Gastroesophageal sphincter (tissue), 4 donors: ENCODE results near the gene PCDH18. TPM values are rescaled to one million over a fixed set of nuclear protein-coding genes. Genes with fewer than 3 reads are reported as not detected.
A peak's percentile ranks its signal among the peaks of the same experiment; 100 is the strongest.
"Not testable (repeated sequence)": the region's sequence is repeated elsewhere in the genome, so short reads cannot be mapped to it uniquely, and the experiment has no call there.

ENCODE experiments used
- ATAC-seq: fragments of 150-250 bp; one replicate; pipeline ENCODE4 v1.9.1; 2016; ENCODE audit warnings: mild to moderate bottlenecking, moderate library complexity
- H3K27ac ChIP-seq, 4 donors: fragments of 200-600 bp; sonication (generic) in 3 of 4; 1 replicate in 3 of 4; 2 replicates in 1 of 4; pipeline ENCODE4 v1.5.1; 2016 to 2019
- H3K27me3 ChIP-seq: fragments of 200-600 bp; sonication (generic); one replicate; pipeline ENCODE4 v1.5.1; 2019
- H3K36me3 ChIP-seq, 2 donors: fragments of 200-600 bp; sonication (generic); one replicate each; pipeline ENCODE4 v1.5.1; 2019; ENCODE audit warnings: control low read depth in 1 of 2
- H3K4me1 ChIP-seq, 3 donors: fragments of 200-600 bp; sonication (generic); 1 replicate in 2 of 3; 2 replicates in 1 of 3; pipeline ENCODE4 v1.5.1; 2016 to 2019; ENCODE audit warnings: control low read depth in 2 of 3
- H3K4me3 ChIP-seq, 2 donors: fragments of 200-600 bp; sonication (generic); one replicate each; pipeline ENCODE4 v1.5.1; 2019; ENCODE audit warnings: mild to moderate bottlenecking in 1 of 2, moderate library complexity in 1 of 2
- H3K9me3 ChIP-seq, 3 donors: fragments of 200-600 bp; sonication (generic); one replicate each; pipeline ENCODE4 v1.5.1; 2017 to 2019; ENCODE audit warnings: control low read depth in 2 of 3
- EP300 ChIP-seq: sonication (generic); formaldehyde crosslinking; IDR thresholded peaks from one replicate; pipeline ENCODE4 v1.6.1; 2017; ENCODE audit warnings: antibody characterized with exemption, mild to moderate bottlenecking
- POLR2A ChIP-seq, 2 donors: fragments of 450-650 bp; IDR thresholded peaks; one replicate each; pipeline ENCODE4 v1.6.1; 2017; ENCODE audit warnings: antibody characterized with exemption in 2 of 2, mild to moderate bottlenecking in 2 of 2, moderate library complexity in 1 of 2
- POLR2AphosphoS5 ChIP-seq: sonication (generic); formaldehyde crosslinking; IDR thresholded peaks from one replicate; pipeline ENCODE4 v1.6.1; 2017; ENCODE audit warnings: antibody characterized with exemption
- WGBS, 2 donors: methylation state at CpG; one replicate each; pipeline ENCODE4 v1.1.5; 2018; ENCODE audit warnings: low coverage in 1 of 2; 5-methylcytosine and 5-hydroxymethylcytosine counted together
- total RNA-seq, 4 donors: library from RNA; depleted of rRNA; stranded (reverse); fragments of >200 nt; gene quantifications; one replicate each; pipeline ENCODE4 v1.1.0, GENCODE V29; 2016
- TF ChIP-seq, protein P1 (sequence below), 4 experiments: fragments of 200-600 bp in 2 of 4; fragments of 450-650 bp in 2 of 4; sonication (generic) in 1 of 4; IDR thresholded peaks; one replicate each; pipeline ENCODE4 v1.5.1; 2017 to 2019; ENCODE audit warnings: antibody characterized with exemption in 4 of 4, mild to moderate bottlenecking in 2 of 4, moderate library complexity in 2 of 4

PCDH18 gene
- total RNA-seq, 4 donors from 2014 or later: 31.2 to 75.5 (median 60.2) TPM

DNA sequence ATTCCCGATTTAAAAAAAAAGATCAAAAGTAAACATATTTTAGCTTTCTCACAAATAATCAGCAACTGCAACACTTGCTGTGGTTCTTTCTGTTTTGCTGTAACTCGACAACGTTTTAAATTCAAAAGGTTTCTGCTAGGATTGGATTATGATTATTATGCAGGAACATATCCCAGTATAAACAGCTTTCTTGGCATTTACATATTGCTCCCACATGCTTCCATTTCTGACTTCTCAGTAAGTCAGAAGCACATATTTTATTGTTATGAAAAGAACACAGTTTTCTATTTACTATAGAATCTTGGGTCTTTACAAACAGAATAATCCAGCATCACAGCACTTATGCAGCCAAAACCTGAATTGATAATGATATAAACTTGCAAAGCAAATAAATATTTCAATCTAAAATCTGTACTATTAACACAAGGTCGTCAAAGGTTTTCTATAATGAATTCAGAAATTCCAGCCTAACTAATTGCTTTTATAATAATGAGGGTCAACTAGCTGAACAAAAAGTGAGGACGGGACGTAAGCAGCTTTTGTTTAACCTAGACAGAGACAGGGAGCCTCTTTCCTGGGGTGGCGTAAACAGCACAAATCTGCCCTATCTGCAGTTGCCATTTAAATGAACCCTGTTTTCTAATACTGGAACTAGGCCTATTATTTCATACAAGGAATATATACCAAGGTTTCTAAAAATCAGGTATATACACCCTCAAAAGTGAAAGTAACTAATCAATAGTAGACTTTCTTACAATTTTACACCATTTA lies 9.8 kb upstream of the PCDH18 start:
- no peak for TF ChIP-seq EP300
- no peak for TF ChIP-seq POLR2AphosphoS5
- no peak for TF ChIP-seq POLR2A (IDR thresholded peaks at IDR 0.05)
- TF ChIP-seq, protein P1, sequence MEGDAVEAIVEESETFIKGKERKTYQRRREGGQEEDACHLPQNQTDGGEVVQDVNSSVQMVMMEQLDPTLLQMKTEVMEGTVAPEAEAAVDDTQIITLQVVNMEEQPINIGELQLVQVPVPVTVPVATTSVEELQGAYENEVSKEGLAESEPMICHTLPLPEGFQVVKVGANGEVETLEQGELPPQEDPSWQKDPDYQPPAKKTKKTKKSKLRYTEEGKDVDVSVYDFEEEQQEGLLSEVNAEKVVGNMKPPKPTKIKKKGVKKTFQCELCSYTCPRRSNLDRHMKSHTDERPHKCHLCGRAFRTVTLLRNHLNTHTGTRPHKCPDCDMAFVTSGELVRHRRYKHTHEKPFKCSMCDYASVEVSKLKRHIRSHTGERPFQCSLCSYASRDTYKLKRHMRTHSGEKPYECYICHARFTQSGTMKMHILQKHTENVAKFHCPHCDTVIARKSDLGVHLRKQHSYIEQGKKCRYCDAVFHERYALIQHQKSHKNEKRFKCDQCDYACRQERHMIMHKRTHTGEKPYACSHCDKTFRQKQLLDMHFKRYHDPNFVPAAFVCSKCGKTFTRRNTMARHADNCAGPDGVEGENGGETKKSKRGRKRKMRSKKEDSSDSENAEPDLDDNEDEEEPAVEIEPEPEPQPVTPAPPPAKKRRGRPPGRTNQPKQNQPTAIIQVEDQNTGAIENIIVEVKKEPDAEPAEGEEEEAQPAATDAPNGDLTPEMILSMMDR (IDR thresholded peaks at IDR 0.05): no peak
- Histone ChIP-seq H3K4me3 (peak overlapping the region; percentile 31 to 35), H3K9me3 (no peaks in the 10 kb centered on the region), H3K27me3 (no peaks in the 10 kb centered on the region), H3K4me1 (peaks cover 3 to 49% (median 8%) of the 10 kb centered on the region in 3 donors), H3K27ac (peak overlapping the region; percentile 43 to 65 (median 46)), H3K36me3 (no peaks in the 10 kb centered on the region)
- WGBS, 2 donors: 20 to 25% methylated on average over 7 of the region's 7 CpGs
- no peak for ATAC-seq

DNA sequence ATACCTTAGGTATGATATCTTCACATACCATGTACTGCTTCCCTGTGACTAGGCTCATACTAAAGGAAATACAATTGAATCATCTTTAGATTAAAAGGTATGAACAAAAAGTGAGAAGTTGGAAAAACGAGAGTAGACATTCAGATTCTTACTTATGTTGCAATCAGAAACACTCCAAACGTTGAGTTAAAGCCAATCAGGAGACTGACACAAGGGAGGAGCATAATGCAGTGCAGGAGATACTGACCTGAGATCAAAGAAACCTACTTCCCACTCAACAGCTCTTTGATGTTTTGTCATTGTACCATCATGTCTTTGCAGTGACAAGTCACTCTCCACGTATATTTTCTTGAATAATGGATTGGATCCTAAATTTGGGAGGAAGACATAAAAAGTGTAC lies 8.9 kb upstream of the PCDH18 start:
- no peaks in the 10 kb centered on the region for H3K9me3 ChIP-seq
- ATAC-seq: no peak
- TF ChIP-seq POLR2A (IDR thresholded peaks at IDR 0.05) (no peak), POLR2AphosphoS5 (no peak), EP300 (no peak)
- TF ChIP-seq, protein P1 (IDR thresholded peaks at IDR 0.05): no peak
- 49 to 60% methylated on average over 1 to 3 of the region's 3 CpGs for WGBS, 2 donors
- no peak overlapping the region for H3K4me3 ChIP-seq
- peaks cover 3 to 49% (median 8%) of the 10 kb centered on the region in 3 donors for H3K4me1 ChIP-seq
- H3K27ac ChIP-seq: peak overlapping the region in 1 of 4 donors; percentile 46
- H3K36me3 ChIP-seq: no peaks in the 10 kb centered on the region
- no peaks in the 10 kb centered on the region for H3K27me3 ChIP-seq

DNA sequence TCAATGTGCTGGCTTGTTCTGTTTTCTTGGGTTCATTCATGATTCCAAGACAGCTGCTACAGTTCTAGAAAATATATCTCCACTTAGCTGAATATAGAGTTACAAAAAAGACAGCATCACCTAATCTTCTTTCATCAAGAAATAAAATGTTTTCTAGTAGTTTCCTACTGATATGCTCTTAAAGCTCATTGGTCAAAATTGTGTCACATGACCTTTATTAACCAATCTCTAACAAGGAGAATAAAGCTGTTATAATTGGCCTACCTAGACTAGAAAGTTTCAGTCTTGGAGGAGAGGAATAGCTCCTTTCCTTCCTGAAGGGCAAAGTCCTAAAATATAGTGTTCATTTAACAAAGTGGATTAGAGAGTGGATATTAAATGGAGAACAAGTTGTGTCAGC lies 8.1 kb upstream of the PCDH18 start:
- TF ChIP-seq EP300 (no peak), POLR2A (IDR thresholded peaks at IDR 0.05) (no peak)
- TF ChIP-seq, protein P1 (IDR thresholded peaks at IDR 0.05): no peak
- H3K36me3 ChIP-seq: no peaks in the 10 kb centered on the region
- no peaks in the 10 kb centered on the region for H3K9me3 ChIP-seq
- ATAC-seq: no peak
- no peaks in the 10 kb centered on the region for H3K27me3 ChIP-seq
- no peak overlapping the region for H3K4me3 ChIP-seq
- H3K27ac ChIP-seq: no peak overlapping the region
- H3K4me1 ChIP-seq: peaks cover 0 to 42% (median 4%) of the 10 kb centered on the region in 3 donors

DNA sequence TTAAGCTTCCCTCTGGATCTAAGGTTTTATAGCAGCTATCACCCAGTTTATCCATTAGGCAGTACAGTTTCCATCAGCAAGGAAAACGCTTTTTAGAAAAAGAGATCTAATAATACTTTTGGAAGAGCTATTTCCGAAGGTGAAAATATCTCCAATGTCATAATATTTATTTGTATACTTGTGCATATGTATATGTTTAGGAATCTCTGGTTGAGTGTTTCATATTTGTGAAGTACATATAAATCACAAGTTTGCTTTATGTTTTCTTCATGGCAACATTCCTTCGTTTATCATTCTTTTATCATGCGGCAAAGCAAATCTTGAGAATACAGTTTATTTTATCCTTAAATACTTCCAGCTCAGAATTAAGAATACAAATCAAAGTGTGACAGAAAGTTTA lies 6.2 kb upstream of the PCDH18 start:
- Histone ChIP-seq H3K36me3 (no peaks in the 10 kb centered on the region), H3K27me3 (no peaks in the 10 kb centered on the region), H3K4me3 (no peak overlapping the region), H3K27ac (no peak overlapping the region), H3K9me3 (no peaks in the 10 kb centered on the region), H3K4me1 (peaks cover 0 to 32% (median 0%) of the 10 kb centered on the region in 3 donors)
- ATAC-seq: no peak
- WGBS, 2 donors: 33 to 74% methylated on average over 4 of the region's 4 CpGs
- TF ChIP-seq POLR2A (IDR thresholded peaks at IDR 0.05) (no peak), POLR2AphosphoS5 (no peak), EP300 (no peak)

DNA sequence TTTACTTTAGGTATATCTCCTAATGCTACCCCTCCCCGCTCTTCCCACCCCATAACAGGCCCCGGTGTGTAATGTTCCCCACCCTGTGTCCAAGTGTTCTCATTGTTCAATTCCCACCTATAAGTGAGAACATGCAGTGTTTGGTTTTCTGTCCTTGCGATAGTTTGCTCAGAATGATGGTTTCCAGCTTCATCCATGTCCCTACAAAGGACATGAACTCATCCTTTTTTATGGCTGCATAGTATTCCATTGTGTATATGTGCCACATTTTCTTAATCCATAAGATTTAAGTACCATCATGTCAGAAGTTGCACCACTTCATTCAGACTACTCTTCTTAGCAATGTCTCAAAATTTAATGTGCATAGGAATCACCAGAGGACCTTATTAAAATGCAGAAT lies 5.5 kb upstream of the PCDH18 start:
- not testable (repeated sequence) for H3K9me3 ChIP-seq, H3K4me3 ChIP-seq, H3K36me3 ChIP-seq, ATAC-seq, H3K27ac ChIP-seq, H3K27me3 ChIP-seq
- 93 to 100% methylated on average over 1 to 3 of the region's 3 CpGs for WGBS, 2 donors
- H3K4me1 ChIP-seq: peaks cover 0 to 32% (median 0%) of the 10 kb centered on the region in 3 donors

DNA sequence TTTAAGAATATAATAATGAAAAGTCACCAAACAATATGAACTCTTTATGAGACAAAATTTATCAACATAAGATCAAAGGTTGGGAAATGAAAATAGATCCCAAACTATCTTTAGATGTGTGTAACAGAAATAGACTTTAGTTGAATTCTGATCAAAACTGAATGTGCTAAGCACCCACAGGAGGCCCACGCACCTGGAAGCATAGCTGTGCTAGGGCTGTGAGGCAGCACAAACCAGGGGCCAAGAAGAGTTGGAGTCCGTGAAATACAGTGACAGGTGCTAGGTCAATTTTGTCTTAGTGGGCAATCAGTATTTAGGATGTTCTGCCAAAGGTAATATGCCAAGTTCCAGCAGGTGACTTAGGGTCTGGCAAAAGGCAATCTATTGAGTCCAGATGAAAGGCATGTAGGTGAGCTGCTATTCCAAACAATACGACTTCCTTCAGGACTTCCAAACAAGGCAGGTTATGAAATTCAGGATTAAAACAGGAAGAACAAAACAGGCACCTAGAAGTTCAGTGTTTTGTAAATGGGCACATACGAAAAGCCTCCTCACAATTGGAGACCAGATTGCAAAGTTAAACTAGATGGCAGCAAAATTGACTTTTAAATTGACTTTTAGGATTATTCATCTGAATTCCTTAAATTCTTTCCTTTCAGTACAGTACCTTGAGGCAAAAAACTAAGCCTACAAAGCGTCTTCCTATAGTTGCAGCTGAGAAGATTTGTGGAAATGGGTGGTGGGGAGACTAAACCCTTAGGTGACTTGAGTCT lies 4.7 kb upstream of the PCDH18 start:
- 94 to 96% methylated on average over 4 to 5 of the region's 5 CpGs for WGBS, 2 donors
- TF ChIP-seq POLR2A (IDR thresholded peaks at IDR 0.05): no peak
- TF ChIP-seq, protein P1 (IDR thresholded peaks at IDR 0.05): no peak
- no peak for TF ChIP-seq POLR2AphosphoS5
- TF ChIP-seq EP300: no peak
- no peaks in the 10 kb centered on the region for H3K36me3 ChIP-seq
- no peak overlapping the region for H3K27ac ChIP-seq
- peaks cover 0 to 25% (median 0%) of the 10 kb centered on the region in 3 donors for H3K4me1 ChIP-seq
- no peaks in the 10 kb centered on the region for H3K9me3 ChIP-seq
- H3K4me3 ChIP-seq: no peak overlapping the region
- no peak for ATAC-seq
- no peaks in the 10 kb centered on the region for H3K27me3 ChIP-seq
